Stimulated activated CD8-positive, alpha-beta memory T cell treated with anti-CD3 and anti-CD28 coated beads, Interleukin-12 subunit alpha, Interleukin-12 subunit beta, amount 100 ng/mL, for 24 hours (primary cell): ENCODE data around the gene ICAM2.
"Not testable (repeated sequence)": the region's sequence is repeated elsewhere in the genome, so short reads cannot be mapped to it uniquely, and the experiment has no call there.

Source experiments
- DNase-seq: peaks from one replicate; pipeline ENCODE4 v3.0.0-alpha.2; 2020; ENCODE audit errors: extremely low read depth

ICAM2 gene

GRCh38 chr17:64042700-64043485, 22.5 kb upstream of the ICAM2 start:
- DNase-seq: no peak

- no peak for DNase-seq
Observed at GRCh38 chr17:64041912-64042311, 21.5 kb upstream of the ICAM2 start.

- no peak for DNase-seq
Observed at GRCh38 chr17:64040206-64040605, 19.8 kb upstream of the ICAM2 start.

- no peak for DNase-seq
Observed at GRCh38 chr17:64039106-64039400, 18.6 kb upstream of the ICAM2 start.

- DNase-seq: no peak
Observed at GRCh38 chr17:64038331-64039105, 18.1 kb upstream of the ICAM2 start.

- DNase-seq: no peak
Observed at GRCh38 chr17:64037802-64038201, 17.4 kb upstream of the ICAM2 start.

GRCh38 chr17:64037180-64037579, 16.7 kb upstream of the ICAM2 start:
- no peak for DNase-seq

GRCh38 chr17:64036198-64036922, 15.9 kb upstream of the ICAM2 start:
- no peak for DNase-seq

GRCh38 chr17:64032081-64032480, 11.6 kb upstream of the ICAM2 start:
- DNase-seq: no peak

GRCh38 chr17:64028874-64029464, 8.5 kb upstream of the ICAM2 start:
- DNase-seq: no peak

- peak; percentile 66 for DNase-seq
Observed at GRCh38 chr17:64025732-64026294, 5.4 kb upstream of the ICAM2 start.

- no peak for DNase-seq
Observed at GRCh38 chr17:64024781-64025731, 4.6 kb upstream of the ICAM2 start.

- DNase-seq: no peak
Observed at GRCh38 chr17:64024215-64024654, 3.8 kb upstream of the ICAM2 start.

- DNase-seq: no peak
Observed at GRCh38 chr17:64022611-64023063, 2.2 kb upstream of the ICAM2 start.

- DNase-seq: not testable (repeated sequence)
Observed at GRCh38 chr17:64019551-64019961, 877 bp downstream of the ICAM2 start.

GRCh38 chr17:64017381-64017980, 3.0 kb downstream of the ICAM2 start:
- DNase-seq: no peak

- no peak for DNase-seq
Observed at GRCh38 chr17:64016974-64017373, 3.5 kb downstream of the ICAM2 start.

GRCh38 chr17:64016231-64016784, 4.1 kb downstream of the ICAM2 start:
- no peak for DNase-seq

GRCh38 chr17:64015447-64015846, 5.0 kb downstream of the ICAM2 start:
- no peak for DNase-seq
